Endothelial cell of hepatic sinusoid (primary cell): ENCODE data around the gene FETUB.

Experiments
- in situ Hi-C: cut with HindIII; loops from 2 replicates; pipeline ENCODE4 v1.10.0; 2017; ENCODE audit warnings: low sequenced_read_pairs

FETUB gene

DNA sequence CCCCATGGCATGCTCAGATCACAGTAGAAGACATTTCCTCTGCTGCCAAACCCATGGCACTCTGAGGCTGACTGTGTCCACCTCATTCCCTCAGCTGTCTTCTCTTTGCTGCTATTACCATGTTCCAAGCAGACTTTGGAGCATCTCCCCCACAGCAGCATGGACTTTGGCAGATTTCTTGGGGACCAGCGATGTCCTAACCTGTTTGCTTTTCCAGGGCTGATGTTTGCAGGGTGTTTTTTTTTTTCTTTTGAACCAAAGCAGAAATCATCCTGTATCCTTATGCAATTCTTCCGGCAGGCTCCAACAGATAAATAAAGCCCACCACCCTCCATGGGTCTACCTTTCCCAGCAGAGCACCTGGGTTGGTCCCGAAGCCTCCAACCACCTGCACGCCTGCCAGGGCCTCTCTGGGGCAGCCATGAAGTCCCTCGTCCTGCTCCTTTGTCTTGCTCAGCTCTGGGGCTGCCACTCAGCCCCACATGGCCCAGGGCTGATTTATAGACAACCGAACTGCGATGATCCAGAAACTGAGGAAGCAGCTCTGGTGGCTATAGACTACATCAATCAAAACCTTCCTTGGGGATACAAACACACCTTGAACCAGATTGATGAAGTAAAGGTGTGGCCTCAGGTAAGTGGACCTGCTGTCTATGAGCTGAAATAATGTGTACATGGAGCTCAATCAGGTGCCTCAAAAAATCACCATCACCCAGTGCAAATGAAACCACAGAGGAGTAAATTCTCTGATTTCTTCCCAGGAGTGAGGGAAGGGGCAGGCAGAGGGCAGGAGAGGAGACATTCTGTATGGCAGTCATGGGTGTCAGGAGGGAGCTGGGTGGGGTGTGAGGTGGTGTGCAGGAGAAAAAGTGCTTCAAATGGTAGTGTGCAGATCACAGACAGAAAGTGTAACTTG is 27.2 kb upstream of the FETUB start, which contains the start of gene AHSG:
TSS of gene AHSG (plus strand) at position 340 of the 916 bp plus-strand sequence. CDS start at position 422, 82 bp downstream.
- in situ Hi-C loops, result loop anchor here (25.0 kb wide), 1 partner anchor 199 kb away; the partner anchor contains the start of gene RFC4

DNA sequence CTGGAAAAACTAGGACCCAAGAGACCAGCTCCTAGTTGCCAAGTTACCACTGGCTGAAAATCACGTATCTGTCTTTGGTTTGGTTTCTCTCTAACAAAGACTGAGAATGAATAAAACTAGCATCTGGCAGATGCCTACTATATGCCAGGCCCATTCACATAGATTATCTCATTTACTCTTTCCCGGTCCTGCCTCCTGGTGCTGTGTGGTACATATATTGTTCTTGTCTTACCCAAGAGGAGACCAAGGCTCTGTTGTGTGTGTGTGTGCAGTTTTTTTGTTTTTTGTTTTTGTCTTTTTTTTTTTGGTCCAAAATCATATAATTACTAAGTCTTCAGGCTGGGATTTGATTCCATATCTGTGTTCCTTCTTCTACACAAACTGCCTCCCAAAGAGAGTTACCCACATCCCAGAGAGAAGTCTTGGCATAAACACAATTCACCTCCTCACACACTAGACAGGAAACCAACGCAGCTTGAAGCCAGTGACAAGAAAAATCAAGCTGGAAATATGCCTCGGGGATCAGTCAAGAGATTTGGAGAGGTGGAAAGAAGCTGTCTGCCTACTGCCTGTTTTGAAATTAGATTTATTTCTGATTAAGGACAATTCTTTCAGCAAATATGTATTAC is 26.4 kb upstream of the FETUB start:
- in situ Hi-C loops, result loop anchor here (25.0 kb wide), 1 partner anchor 199 kb away; the partner anchor contains the start of gene RFC4

DNA sequence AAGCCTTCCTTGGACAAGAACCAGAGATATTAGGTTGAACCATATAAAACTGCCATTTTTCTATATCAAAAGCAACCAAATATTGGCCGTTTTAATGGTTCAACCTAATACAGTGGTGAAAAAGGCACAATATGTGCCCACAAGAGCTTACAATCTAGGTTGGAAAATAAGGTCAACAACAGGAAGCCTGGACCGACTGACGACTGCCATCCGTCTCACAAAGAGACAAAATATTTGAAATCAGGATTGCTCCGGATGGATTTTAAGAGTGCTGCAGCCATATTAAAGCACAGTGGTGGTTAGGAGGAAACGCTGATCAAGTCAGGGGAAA is 26.0 kb upstream of the FETUB start:
- in situ Hi-C loops, result loop anchor here (25.0 kb wide), 1 partner anchor 198 kb away; the partner anchor contains the start of gene RFC4

DNA sequence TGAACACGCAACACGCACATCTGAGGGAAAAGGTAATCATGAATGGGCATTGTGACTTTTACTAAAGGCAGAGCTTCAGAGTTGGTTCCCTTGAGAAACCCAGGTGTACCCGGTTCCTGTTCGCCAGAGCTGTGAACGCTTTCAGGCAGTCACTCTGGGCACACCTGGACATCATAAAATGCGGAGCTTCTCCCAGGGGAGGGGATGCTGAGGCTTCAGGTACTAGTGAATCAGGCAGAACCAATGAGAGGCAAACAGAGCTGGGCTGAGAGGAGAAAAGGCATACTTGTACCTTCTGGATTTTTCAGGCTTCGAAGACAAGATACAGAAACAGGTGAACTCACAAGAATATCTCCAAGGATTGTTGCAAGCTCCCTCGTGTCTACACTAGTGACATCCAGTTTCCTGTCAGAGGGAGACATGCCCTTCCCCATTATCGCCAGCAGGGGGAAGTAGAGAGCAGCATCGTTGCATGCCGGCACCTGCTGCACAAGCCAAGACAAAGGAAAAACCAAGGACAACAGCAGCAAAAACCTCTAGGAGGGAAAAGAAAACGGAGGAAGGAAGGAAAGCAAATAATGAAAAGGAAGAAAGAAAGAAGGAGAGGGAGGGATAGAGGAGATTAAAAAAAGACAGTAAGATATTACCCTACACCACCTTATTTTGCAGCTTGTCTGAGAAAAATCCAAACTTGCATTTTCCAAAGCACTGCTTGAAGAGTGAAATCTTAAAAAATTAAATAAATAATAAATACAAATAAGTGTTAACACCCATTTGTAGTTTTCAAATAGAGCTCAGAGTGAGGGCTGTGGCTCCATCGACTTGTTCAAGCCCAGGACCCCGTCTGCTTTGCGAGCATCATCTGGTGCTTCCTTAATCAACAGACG is 25.4 kb upstream of the FETUB start:
- in situ Hi-C loops, result loop anchor here (25.0 kb wide), 1 partner anchor 197 kb away; the partner anchor contains the start of gene RFC4

DNA sequence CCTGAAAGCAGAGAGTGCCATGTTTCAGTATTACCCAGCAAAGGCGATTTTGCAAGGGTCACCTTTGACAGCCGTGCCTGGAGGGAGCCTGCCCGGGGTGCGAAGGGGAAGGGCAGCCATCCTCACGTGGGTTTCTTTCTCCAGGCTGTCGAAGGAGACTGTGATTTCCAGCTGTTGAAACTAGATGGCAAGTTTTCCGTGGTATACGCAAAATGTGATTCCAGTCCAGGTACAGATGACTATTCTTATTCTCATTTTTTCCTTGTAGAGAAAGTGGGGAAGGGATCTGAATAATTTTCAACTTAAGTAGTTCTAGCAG is 23.9 kb upstream of the FETUB start:
- in situ Hi-C loops, result loop anchor here (25.0 kb wide), 1 partner anchor 196 kb away; the partner anchor contains the start of gene RFC4

DNA sequence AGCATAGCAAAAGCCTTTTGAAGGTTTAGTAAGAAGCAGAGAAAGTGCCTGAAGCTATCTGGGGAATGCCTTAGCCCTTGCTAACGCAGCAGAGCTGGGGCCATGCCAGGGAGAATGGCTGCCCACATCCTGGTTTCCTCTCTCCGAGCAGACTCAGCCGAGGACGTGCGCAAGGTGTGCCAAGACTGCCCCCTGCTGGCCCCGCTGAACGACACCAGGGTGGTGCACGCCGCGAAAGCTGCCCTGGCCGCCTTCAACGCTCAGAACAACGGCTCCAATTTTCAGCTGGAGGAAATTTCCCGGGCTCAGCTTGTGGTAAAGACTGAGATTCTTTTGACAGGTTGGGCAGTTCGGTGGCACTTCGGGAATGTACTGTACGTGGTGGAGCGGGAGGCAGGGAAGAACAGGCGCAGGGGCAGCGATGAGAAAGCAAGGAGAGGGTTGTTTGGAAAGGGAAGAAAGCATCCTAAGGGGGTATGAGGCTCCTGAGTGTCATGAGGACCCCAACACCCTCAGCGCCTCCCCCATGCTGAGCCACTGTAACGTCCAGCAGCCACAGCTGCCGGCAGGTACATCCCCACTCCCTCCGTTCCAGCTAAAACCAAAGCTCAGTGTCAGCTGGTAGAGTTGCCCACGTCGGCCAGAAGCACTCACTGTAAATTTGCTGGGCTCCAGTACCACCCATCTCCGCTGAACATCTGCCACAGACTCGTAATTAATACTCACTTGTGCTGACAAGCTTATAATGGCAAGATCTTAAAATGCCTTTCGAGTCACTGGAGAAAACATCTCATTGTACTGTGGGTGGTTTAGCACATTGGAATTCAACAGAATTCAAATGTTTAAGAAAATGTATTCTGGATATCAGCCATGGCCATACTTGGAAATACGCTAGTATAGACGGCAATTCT is 22.9 kb upstream of the FETUB start:
- in situ Hi-C loops, result loop anchor here (25.0 kb wide), 1 partner anchor 195 kb away; the partner anchor contains the start of gene RFC4

DNA sequence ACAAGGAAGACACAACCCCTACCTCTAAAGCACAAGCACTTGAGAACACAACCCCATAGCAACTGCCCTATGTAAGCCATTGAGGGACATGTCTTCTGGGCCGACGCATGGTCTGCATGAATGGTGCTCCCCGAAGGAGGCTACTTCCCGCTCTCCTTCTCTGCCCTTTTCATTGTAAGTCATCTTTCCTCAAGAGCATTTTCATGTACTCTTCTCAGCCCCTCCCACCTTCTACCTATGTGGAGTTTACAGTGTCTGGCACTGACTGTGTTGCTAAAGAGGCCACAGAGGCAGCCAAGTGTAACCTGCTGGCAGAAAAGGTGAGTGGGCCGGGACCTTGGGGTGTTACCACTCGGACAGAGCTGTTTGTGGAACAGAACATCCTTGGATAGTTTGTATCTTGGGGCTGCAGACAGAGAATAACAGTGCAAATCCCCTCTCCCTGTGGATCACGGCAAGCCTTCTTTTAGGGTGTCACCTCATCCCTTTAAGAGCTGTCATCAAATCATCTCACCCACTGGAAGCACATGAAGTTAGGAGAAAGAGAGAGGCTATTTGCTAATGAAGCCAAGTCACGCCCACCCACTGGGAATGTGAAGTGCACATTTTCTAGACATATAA is 21.8 kb upstream of the FETUB start:
- in situ Hi-C loops, result loop anchor here (25.0 kb wide), 1 partner anchor 194 kb away; the partner anchor contains the start of gene RFC4

DNA sequence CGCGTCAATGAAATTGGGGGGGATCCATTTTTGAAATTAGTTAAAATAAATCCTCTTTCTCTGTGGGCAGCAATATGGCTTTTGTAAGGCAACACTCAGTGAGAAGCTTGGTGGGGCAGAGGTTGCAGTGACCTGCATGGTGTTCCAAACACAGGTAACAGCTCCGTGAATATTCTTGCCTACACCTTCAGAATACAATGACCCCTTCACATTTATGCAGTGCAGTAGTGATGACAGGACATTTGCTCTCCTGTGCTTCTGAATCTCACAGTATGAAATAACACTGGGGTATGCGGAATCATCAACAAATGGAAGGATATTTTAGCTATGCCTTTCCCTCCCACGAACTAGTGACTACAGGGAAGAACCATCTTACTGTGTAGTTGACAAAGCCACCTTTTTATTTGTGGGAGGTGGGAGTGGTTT is 20.4 kb upstream of the FETUB start:
- in situ Hi-C loops, result loop anchor here (25.0 kb wide), 1 partner anchor 193 kb away; the partner anchor contains the start of gene RFC4

DNA sequence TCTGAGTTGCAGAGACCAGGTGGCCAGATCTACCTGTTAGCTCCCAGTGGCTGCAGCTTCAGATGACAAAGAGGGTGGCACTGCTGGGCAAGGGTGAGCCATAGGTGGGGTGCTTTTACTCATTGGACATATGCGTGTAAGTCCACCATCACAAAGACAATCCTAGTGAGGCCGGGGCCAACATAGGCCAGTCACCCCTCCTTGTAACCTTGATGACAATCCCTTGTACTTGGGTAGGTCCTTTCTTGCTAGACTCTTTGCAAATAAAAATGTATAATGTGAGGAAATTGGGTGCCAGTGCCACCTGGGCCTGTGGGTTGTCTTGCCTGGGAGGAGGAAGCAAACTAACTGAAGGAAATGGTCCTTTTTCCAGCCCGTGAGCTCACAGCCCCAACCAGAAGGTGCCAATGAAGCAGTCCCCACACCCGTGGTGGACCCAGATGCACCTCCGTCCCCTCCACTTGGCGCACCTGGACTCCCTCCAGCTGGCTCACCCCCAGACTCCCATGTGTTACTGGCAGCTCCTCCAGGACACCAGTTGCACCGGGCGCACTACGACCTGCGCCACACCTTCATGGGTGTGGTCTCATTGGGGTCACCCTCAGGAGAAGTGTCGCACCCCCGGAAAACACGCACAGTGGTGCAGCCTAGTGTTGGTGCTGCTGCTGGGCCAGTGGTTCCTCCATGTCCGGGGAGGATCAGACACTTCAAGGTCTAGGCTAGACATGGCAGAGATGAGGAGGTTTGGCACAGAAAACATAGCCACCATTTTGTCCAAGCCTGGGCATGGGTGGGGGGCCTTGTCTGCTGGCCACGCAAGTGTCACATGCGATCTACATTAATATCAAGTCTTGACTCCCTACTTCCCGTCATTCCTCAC is 19.7 kb upstream of the FETUB start:
- in situ Hi-C loops, result loop anchor here (25.0 kb wide), 1 partner anchor 192 kb away; the partner anchor contains the start of gene RFC4

DNA sequence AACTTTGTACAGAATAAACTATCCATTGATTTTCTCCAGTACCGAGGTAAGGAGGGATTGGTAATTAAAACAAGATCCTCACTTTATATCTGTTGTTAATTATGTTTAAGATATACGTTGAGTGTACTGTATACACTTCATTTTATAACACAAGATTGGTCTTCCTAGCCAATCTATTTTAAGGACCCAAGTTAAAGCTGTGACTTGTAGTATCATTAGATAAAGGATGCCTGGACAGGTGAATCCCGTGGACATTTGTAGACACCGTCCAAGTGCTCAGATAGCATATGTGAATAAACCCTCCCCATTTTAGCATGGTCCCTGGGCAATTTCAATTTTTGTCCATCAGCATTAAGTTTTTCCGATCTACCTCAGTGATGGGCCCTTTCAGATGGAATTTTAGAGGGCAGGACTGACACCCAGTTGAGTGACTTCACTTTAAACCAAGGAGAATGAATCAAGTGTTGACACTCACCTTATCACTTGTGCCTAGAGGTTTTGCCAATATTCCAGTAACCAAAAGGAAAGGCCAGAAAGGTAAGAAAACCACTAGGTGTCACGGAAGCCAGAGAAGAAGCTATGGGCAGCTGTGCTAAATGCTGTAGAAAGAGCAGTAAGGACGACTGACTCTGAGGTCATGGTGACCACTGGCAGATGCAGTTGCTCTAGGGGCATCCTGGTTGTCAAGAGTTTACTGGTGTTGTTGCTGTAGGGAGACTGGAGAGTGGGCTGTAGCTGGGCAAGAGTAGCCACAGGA is 18.1 kb upstream of the FETUB start:
- in situ Hi-C loops, result loop anchor here (25.0 kb wide), 1 partner anchor 190 kb away; the partner anchor contains the start of gene RFC4

DNA sequence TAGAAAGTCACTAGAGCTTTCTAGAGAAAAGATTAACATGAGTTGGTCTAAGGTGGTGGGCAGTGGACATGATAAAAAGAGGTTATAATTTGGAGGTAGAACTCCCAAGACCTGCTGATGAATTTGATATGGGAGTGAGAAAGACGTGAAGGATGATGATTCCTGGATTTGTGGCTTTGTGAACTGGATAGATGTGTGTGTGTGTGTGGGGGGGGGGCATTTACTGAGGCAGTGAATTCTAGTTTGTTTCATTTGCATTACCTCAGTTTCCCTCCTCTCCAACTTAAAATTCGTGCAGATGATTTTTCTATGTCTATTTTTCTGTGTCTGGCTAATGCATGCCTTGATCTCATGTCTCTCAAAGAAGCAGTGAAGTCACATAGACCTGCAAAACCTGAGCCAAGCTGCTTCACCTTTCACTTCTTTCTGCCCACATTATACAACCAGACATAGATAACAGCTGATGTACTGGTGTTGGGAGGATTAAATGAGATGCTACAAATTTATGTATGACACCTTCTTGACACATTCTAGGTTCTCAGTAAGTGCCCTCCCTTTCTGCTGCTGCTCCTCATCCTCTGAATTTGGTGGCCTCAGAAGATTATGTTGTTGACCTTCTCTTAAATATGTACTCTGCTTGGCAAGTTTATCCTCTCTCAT is 17.4 kb upstream of the FETUB start:
- in situ Hi-C loops, result loop anchor here (25.0 kb wide), 1 partner anchor 190 kb away; the partner anchor contains the start of gene RFC4

DNA sequence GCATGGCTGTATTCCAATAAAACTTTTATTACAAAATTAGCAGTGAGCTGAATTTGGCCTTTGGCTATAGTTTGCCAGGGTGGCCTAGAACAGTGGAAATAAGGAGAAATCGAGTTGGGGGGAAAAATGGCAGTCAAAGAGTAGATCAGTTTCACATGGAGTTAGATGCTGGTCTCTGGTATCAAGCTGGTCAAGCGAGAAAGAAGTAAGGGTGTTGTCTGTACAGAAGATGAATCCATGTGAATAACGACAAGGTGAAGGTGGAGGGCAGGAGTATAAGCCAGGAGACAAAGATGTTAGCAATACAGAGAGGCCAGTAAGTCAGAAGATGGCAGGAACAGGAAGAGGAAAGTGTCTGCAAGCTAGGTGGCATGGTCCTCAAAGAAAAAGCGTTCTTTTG is 15.6 kb upstream of the FETUB start:
- in situ Hi-C loops, result loop anchor here (25.0 kb wide), 1 partner anchor 188 kb away; the partner anchor contains the start of gene RFC4

DNA sequence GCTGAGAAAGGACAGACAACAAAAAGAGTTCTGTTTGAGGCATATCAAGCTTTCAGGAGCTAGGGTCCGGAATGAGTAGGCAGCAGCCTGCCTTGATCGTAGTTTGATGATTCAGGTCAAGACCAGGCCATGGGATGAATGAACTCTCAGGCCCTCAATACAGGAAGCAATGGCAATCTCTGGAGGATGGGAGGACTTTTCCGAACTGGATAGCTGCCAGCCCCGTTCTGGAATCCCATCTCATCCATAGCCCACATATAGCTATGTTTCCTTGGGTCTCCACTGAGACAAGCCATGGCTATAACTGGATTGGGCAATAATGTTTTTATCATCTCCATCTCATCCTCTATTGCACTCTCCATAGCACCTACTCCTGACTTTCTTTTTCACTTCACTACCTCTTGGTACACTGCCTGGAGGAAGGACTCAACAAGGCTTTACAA is 14.6 kb upstream of the FETUB start:
- in situ Hi-C loops, result no loop called here

DNA sequence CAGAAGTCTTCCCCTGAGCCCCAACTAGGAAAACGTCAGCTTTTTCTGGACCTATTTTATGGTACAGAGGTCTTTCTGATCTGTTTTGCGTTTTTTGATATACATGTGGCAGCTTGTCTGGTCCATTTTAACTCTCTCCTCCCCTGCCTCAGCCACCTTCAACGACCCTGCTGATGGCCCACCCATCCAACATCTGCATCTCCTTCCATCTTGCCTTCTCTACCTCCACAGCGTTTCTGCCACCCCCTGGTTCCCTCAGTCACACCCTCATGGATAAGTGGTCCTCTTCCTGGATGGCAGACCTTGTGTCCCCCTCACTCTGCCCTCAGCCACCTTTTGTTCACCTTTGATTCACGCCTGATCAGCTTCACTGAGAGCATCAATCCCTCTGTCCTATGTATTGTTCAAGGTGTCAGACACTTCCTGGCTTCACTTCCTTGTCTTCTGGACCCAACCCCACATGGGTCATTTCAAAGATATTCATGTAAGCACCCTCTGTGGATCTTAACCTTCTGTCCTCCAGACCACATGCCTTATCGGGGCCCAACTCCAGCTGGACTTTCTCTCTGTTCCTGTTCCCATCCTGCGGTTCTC is 13.8 kb upstream of the FETUB start:
- in situ Hi-C loops, result no loop called here

DNA sequence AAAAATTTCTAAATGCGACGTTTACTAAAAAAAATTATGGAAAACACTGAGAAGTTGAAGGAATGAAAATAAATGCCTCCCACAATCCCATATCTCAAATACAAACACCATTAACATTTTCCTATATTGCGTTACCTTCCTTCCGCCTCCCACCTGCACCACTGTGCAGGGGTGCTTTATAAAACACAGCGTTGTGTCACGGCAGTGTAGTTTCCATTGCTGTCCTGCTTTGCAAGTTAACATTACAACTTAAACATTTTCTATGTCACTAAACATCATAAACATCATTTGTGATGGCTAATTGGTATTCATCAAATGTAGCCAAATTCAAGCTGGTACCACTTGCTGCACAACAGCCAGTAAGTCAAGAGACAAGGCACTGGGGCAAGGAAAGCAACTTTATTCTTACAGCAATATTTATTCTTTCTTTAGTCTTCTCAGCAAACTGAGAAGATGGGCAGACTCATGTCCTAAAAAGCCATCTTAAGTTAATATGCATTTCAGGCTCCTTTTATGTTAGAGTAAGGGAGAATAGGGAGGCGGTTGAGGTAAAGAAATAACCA is 12.3 kb upstream of the FETUB start:
- in situ Hi-C loops, result no loop called here

DNA sequence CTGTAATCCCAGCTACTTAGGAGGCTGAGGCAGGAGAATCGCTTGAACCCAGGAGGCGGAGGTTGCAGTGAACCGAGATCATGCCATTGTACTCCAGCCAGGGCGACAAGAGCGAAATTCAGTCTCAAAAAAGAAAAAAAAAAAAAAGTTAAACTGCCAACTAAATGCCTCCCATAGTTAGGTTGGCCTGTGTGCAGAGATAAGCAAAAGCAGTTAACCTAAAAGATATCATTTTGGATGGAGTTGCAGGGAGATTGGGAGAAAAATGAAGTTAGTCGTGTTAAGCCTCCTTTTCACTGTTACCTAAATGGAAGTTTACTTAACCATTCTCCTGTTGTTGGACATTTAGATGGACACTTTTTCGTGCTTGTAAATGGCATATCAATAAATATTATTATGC is 11.4 kb upstream of the FETUB start:
- in situ Hi-C loops, result no loop called here
